Measurements from ENCODE around the gene NAA80. TPM values are rescaled to one million over a fixed set of nuclear protein-coding genes. Genes with fewer than 3 reads are reported as not detected.

The NAA80 gene
- total RNA-seq, 1 experiment from 2014 or later: 25.2 TPM

- no peak overlapping the region for H3K4me3 ChIP-seq
- peaks cover 25% of the 10 kb centered on the region for H3K79me2 ChIP-seq (ENCODE audit: low read depth)
- no peaks in the 10 kb centered on the region for H3K36me3 ChIP-seq (ENCODE audit: low read depth)
- H3K4me2 ChIP-seq: no peak overlapping the region
- peaks cover 11% of the 10 kb centered on the region; the same call in 1 of the 2 replicates for H3F3A ChIP-seq (ENCODE audit: insufficient read depth, low read depth)
- ChIA-PET CTCF (interaction anchor here (1.0 kb wide), 1 partner anchor 35 kb away, joined by 3 read pairs; no protein-coding TSS in a partner anchor), POLR2A (ENCODE audit: unreplicated experiment) (no interaction called here)
- H3K9me3 ChIP-seq (ENCODE audit: insufficient read depth, low read depth): no peaks in the 10 kb centered on the region
- DNase-seq: no peak
- peaks cover 13% of the 10 kb centered on the region for H3K4me1 ChIP-seq (replicated peaks; ENCODE audit: insufficient read depth)
- no peaks in the 10 kb centered on the region for H3K27me3 ChIP-seq (ENCODE audit: insufficient read depth, low read depth)
- no peaks in the 10 kb centered on the region for H4K20me1 ChIP-seq (ENCODE audit: insufficient read depth)
- BruUV-seq (replicated peaks): no TSS peak
- H2AFZ ChIP-seq: no peak overlapping the region
- H3K9me2 ChIP-seq (ENCODE audit: insufficient read depth): no peaks in the 10 kb centered on the region
- no peak overlapping the region for H3K27ac ChIP-seq
- TF ChIP-seq EZH2 (IDR thresholded peaks at IDR 0.05; ENCODE audit: low read depth) (no peak), CTCF (conservative IDR thresholded peaks at IDR 0.05) (no peak)
- intact Hi-C loops (cut with micrococcal nuclease; ENCODE audit: unreplicated experiment): no loop called here
These were observed 10.1 kb downstream of the NAA80 start for GRCh38 chr3:50289130-50289529.

GRCh38 chr3:50288387-50289007 is 10.7 kb downstream of the NAA80 start:
- Histone ChIP-seq H3K4me1 (replicated peaks; ENCODE audit: insufficient read depth) (peaks cover 13% of the 10 kb centered on the region), H3F3A (ENCODE audit: insufficient read depth, low read depth) (peaks cover 11% of the 10 kb centered on the region; the same call in 1 of the 2 replicates), H3K36me3 (ENCODE audit: low read depth) (no peaks in the 10 kb centered on the region), H4K20me1 (ENCODE audit: insufficient read depth) (no peaks in the 10 kb centered on the region), H3K4me3 (no peak overlapping the region), H3K27me3 (ENCODE audit: insufficient read depth, low read depth) (no peaks in the 10 kb centered on the region), H3K4me2 (no peak overlapping the region), H2AFZ (no peak overlapping the region), H3K79me2 (ENCODE audit: low read depth) (peaks cover 25% of the 10 kb centered on the region), H3K9me2 (ENCODE audit: insufficient read depth) (no peaks in the 10 kb centered on the region), H3K9me3 (ENCODE audit: insufficient read depth, low read depth) (no peaks in the 10 kb centered on the region), H3K27ac (no peak overlapping the region)
- BruUV-seq (replicated peaks): no TSS peak
- DNase-seq: no peak
- no peak for TF ChIP-seq CTCF (conservative IDR thresholded peaks at IDR 0.05)
- no peak for TF ChIP-seq EZH2 (IDR thresholded peaks at IDR 0.05; ENCODE audit: low read depth)
- intact Hi-C loops (cut with micrococcal nuclease; ENCODE audit: unreplicated experiment): no loop called here
- ChIA-PET POLR2A (ENCODE audit: unreplicated experiment) (no interaction called here), CTCF (interaction anchor here (0.6 to 1.0 kb wide), 2 partner anchors 36 to 196 kb away, joined by 3 to 8 read pairs; no protein-coding TSS in a partner anchor)

GRCh38 chr3:50287262-50287661 is 11.9 kb downstream of the NAA80 start:
- TF ChIP-seq CTCF (conservative IDR thresholded peaks at IDR 0.05): no peak
- no peak for TF ChIP-seq EZH2 (IDR thresholded peaks at IDR 0.05; ENCODE audit: low read depth)
- CTCF ChIA-PET: no interaction called here
- no TSS peak for BruUV-seq (replicated peaks)

More at GRCh38 chr3:50287262-50287661, 11.9 kb downstream of the NAA80 start:
- H3K27ac ChIP-seq: no peak overlapping the region
- no peaks in the 10 kb centered on the region for H3K27me3 ChIP-seq (ENCODE audit: insufficient read depth, low read depth)
- no peak overlapping the region for H3K4me3 ChIP-seq
- POLR2A ChIA-PET (ENCODE audit: unreplicated experiment): no interaction called here
- no peak overlapping the region for H3K4me2 ChIP-seq
- H3F3A ChIP-seq (ENCODE audit: insufficient read depth, low read depth): peaks cover 11% of the 10 kb centered on the region; the same call in 1 of the 2 replicates
- no peaks in the 10 kb centered on the region for H3K9me2 ChIP-seq (ENCODE audit: insufficient read depth)
- intact Hi-C loops (cut with micrococcal nuclease; ENCODE audit: unreplicated experiment): no loop called here
- DNase-seq: no peak
- no peaks in the 10 kb centered on the region for H3K9me3 ChIP-seq (ENCODE audit: insufficient read depth, low read depth)
- H3K79me2 ChIP-seq (ENCODE audit: low read depth): peaks cover 25% of the 10 kb centered on the region
- H3K4me1 ChIP-seq (replicated peaks; ENCODE audit: insufficient read depth): 0 out of 2 replicates have a peak, but pooled peaks cover 7% of the 10 kb centered on the region
- H4K20me1 ChIP-seq (ENCODE audit: insufficient read depth): no peaks in the 10 kb centered on the region
- no peaks in the 10 kb centered on the region for H3K36me3 ChIP-seq (ENCODE audit: low read depth)
- no peak overlapping the region for H2AFZ ChIP-seq

All from PC-9 (cell line).